GM19438 (cell line): Measurements from ENCODE around the gene ISCU.
"Not testable (repeated sequence)": the region's sequence is repeated elsewhere in the genome, so short reads cannot be mapped to it uniquely, and the experiment has no call there.

Experiments used
- ATAC-seq: cut with Tn5 transposase; IDR thresholded peaks from one replicate; pipeline ENCODE4 v1.9.1; 2021; ENCODE audit warnings: low read depth; ENCODE audit not compliant: unreplicated experiment

ISCU gene

DNA sequence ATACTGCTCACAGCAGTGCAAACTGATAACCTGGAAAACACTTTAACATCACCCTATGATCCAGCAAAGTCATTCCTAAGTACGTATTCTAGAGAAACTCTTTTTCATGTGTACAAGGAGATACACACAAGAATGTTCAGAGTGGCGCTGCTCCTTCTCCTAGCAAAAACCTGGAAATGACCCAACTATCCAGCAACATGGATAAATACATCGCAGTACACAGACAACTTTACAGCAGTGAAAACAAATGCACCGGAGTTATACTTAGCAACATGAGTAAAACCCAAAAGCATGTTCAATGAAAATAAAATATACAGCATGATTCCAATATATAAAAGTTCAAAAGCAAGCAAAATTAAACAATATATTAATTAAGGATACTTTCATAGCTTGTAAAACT is 20.1 kb upstream of the ISCU start:
- no peak for ATAC-seq

DNA sequence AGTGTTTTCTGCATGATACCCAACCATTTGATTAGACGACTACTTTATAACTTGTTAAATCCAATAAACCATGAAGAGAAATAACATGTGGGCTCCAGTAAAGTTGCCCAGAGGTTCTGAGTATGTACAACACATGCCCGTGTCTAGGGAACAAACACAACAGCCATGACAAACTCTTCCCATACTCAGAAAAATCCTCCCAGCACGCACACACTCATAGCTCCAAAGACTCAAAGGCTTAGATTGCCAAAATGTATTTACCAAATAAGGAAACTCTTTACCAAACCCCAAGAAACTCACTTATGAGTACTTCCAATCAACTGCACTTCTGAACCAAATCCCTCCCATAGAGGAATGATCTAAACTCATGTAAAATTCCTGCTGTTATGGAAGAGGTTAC is 18.7 kb upstream of the ISCU start:
- ATAC-seq, result no peak

DNA sequence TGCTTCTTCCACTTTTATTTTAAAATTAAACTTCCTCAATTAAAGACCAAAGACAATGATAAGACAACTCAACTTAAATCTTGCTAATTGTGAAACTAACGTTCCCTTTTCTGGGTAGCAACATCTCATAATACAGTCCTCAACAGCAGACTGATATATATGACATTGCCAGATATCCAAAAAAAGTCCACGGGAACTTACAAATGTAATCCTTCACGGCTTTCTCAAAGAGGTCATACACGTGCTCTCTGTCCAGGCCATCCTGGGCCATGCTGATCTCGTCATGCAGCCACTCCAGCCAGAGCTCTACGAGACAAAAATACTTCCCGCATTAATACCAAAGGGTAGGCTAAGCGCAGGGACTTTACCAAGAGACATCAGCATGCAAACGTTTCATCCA is 14.7 kb upstream of the ISCU start:
- no peak for ATAC-seq

DNA sequence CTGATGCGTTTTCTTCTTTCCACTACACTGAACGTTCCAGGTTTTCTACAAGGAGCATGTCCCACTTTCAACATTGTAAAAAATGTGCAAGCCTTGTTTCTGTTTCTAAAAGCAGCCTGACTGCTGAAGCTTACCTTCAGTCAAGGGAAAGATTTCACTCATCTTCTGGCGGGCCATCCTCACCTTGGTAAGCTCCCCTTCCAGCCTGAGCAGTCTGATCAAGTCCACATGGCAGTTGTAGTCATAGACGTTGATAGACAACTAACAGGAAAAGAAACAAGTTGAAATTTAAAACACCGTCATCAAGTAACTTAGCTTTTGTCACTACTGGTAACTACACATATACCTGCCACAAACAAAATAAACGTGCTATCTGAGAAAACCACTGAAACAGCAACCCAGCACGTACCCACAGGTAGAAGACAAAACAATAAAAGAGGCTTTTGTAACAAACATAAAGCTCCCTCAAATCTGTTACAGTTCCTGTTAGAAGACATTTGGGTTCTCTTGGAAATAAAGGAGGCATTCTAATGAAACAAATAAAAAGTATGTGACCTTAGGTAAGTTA is 13.4 kb upstream of the ISCU start:
- ATAC-seq, result no peak

DNA sequence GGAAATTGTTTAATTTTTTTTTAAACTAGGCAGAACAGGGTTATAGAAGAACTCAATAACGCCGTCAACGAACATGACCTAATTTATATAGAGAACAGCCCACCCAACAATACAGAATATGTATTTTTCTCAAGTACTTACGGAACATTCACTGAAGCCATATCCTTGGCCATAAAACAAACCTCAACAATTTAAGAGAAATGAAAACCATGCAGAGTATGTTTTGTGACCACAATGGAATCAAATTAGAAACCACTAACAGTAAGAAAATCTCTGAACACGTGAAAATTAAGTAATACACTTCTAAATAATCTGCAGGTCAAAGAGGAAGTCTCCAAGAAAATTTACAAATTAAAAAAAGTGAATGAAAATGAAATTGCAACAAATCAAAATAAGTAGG is 10.9 kb upstream of the ISCU start:
- ATAC-seq, result no peak

DNA sequence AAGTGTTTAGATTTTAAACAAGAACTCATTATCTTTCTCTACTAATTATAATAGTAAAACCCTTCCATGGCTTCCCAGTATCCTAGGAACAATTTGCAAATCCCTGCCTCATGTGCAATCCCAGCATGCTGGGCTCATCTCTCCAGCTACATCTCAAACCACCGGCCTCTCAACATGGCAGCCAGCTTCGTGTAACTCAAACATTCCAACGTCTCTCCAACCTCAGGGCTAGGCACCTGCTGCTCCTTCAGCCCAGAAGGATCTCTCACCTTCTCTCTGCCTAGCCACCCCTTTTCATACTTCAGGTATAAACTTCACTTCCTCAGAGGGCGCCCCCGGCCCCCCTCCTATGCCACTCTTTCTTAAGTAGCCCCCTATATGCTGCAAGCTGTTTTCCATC is 8.6 kb upstream of the ISCU start:
- no peak for ATAC-seq

GRCh38 chr12:108555383-108555782 is 7.0 kb upstream of the ISCU start:
- not testable (repeated sequence) for ATAC-seq

DNA sequence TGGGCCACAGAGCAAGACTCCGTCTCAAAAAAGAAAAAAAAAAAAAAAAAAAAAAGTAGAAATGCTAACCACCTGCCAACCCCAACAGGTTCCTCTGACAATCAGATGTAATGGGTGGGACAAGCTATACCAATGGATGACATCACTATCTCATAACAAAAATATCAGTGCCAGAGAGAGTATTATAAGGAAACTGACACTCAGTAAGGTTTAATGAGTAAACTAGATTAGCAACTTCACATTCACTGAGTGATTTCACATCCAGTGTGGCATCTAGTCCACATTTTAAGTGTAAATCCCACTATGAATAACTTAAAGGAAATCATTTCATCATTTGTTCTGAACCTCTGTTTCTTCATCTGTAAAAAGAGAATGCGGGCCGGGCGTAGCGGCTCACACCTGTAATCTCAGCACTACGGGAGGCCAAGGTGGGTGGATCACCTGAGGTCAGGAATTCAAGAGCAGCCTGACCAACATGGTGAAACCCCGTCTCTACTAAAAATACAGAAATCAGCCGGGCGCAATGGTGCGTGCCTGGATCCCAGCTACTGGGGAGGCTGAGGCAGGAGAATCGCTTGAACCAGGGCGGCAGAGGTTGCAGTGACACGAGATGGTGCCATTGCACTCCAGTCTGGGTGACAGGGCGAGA is 3.3 kb upstream of the ISCU start:
- ATAC-seq, result no peak

DNA sequence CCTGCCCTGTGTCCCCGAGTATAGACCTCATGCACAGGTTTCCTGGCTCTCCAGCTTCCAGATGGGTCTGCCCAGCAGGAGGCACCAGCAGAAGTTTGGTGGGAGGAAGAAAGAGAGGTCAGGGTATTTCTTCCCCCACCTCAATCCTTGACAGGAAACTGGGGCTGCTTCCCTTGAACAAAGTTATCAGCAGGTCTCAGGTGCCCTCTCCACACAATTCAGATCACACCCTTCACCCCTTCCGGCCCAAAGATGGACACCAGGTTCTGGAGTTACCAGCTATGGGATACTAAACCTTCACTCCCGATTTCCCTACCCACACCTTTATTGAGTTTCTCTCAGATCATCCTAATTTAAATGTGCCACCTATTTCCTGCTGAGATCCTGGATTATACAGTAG is 2.6 kb upstream of the ISCU start:
- ATAC-seq, result no peak

DNA sequence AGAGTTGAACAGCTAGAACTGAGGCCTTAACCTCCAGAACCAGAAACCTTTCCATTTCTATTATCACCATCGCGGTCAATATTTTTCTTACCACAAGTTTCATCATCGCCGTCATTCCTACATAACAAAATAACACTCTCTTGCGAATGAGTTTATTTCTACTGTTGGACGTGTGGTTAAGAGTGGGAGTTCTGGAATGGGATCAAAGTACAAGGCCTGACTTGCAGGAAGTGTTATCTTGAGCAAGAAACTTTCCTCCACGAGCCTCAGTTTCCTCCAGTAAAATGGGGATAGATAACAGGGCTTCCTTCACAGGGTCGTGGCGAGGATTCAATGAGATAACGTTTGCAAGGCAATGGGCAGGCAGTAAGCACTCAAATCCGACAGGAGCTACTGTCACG is 2.1 kb upstream of the ISCU start:
- no peak for ATAC-seq

DNA sequence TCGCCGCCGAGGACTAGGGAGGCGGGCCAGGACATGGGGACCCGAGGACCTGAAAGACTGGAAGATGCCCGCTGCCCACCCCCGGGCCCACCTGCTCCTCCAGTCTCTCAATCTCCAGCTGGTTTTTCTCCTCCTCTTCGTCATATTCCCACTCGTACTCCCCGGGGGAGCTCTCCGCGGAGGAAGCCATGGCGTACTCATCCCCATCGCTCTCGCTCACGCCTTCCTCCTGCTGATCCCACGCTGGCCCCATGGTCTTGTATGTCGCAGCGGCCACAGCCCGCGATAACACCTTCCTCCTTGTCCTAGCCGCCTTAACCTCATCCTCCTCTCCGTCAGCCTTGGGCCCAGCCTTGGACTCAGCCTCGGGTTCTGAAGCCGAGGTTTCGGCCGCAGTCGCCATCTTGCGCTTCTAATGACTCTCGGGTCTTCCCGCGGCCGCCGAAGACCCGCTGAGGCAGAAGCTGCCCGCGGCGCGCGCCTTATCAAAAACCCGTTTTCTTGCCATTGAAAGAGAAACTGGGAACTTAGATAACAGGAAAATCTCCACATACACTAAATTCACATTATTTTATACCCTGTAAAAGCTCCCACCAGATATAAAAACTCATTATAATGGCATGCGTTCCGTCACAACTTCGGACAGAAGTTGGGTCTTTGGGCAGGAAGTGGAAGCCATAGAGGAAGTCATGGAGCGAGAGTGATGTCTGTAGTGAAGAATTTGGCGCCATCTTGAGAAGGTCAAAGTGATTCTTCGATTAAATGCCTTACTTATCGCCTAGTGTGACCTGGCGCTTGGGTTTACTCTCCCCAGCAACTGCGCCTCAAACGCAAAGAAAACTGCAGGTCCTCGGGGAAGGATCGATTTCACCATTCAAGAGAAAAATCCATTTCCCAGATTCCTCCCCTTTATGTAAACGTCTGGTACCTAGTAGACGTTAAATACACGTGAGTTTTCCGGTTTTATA is 1.4 kb upstream of the ISCU start, which contains the start of gene SART3:
SART3 (minus strand) TSS at position 422 of the 968 bp plus-strand sequence; CDS start at position 403, 19 bp downstream.
- peak; percentile 42 for ATAC-seq

DNA sequence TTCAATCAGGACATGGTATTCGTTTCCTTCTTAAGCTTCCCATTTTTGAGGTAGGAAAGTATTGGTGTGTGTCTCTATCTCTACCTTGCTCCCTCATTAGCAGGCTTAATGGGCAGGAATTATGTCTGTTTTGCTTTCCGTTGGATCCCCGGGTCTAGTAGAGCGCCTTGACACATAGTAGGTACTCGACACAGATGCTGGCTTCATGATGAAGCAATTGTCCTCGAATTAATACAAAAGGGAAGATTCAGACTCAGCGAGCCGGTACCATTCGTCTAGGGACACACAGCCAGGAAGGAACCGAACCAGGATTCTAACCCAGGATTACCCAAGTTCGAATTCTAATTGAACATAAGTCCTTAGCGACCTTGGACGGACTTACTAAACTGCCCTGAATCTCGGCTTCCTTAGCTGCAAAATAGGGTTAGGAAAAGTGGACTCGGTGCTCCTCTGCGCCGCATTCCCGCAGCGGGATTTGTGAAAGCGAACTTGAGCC is 496 bp upstream of the ISCU start:
- no peak for ATAC-seq

DNA sequence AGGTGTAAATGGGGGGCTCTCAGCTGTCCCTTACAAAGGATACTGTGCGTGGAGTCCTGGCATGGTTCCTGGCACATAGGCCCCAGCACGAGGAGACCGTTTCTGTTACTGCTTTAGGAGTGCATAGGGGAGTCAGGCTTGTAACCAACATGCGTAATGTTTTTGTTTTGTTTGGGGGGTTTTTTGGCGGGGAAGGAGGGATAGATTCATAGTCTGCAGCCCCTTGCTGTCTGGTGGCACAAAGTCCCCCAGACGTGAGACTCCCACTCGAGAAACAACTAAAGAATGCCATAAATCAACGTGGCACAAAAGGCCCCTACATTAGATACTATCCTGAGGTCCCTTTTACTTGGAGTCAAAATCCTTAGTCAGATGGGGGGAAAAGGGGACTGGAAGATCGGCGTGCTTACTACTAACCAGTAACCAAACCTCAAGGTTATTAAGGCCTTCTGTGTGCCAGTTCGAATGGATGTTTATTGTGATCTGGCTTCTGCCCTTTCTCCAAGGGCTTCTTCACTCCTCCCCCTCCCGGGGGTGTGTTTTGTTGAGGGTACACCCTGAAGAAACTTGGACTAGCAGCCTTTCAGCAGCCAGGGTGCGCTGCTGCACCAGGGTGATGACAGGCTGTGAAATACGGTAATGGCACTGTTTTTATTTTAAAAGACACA is 874 bp downstream of the ISCU start:
- ATAC-seq, result no peak

DNA sequence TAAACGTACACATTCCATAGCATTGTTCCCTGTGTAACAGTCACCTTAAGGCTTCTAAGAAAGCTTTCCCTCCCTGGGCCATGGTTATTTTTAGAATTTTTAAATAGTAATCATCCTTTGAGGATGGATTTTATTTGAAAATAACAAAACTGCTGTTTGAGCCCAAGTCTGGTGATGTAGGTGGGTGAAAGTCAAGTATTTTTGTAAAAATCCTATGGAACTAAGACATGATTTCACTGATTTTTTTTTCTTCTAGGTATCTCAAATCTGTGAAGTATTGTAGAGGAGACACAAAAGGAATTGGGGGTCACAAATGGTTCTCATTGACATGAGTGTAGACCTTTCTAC is 1.4 kb downstream of the ISCU start:
- ATAC-seq, result no peak

DNA sequence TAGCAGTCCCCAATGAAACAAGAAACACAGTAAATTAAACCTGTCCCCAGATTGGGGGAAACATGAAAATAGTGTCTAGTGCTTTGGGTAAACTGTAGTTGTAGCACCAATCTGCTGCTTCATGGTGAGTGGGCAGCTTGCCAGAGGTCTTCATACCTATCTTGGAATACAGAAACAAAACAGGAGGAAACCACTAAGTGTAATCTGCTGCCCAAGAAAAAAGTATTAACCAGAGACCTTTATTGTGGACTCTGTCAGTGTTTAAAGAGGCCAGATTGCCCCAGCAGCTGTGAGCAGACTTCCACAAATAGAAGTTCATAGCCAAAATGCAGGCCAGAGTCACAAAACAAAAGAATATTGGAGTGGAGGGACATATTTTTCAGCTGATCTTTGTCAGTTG is 2.3 kb downstream of the ISCU start:
- ATAC-seq, result no peak

DNA sequence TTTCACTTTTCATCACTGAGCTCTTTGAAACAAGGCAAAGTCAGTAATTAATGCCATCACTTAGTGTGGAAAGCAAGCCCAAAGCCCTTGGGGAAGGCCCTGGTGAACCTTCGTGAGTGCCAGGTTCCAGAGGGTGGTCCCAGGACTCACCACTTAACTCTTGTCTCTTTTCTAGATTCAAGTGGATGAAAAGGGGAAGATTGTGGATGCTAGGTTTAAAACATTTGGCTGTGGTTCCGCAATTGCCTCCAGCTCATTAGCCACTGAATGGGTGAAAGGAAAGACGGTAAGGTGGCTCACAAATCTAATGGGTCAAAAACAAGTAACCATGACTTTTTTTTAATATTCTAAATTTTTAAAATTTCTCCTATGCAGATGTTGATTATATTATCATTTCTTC is 2.8 kb downstream of the ISCU start:
- ATAC-seq, result no peak

- ATAC-seq, result no peak
These were observed 3.6 kb downstream of the ISCU start for GRCh38 chr12:108565976-108566375.

- ATAC-seq, result no peak
These were observed 4.1 kb downstream of the ISCU start for GRCh38 chr12:108566452-108566851.

- no peak for ATAC-seq
These were observed 5.3 kb downstream of the ISCU start for GRCh38 chr12:108567406-108568337.
